ENCODE data around the gene BCL6. TPM values are rescaled to one million over a fixed set of nuclear protein-coding genes. Genes with fewer than 3 reads are reported as not detected.

The BCL6 gene
- polyA plus RNA-seq, 3 donors = 33.2 to 349 (median 34.9) TPM

- Histone ChIP-seq H3K79me2 (ENCODE audit: insufficient read depth, low read length) (no peaks in the 10 kb centered on the region), H2AFZ (ENCODE audit: insufficient read depth, low read depth, low read length, poor library complexity, severe bottlenecking) (no peak overlapping the region), H3K4me3 (replicated peaks in 1 of 3; ENCODE audit: low read depth in 2 of 3, low read length in 3 of 3) (no peak overlapping the region), H3K27ac (ENCODE audit: low read depth in 1 of 2, low read length in 2 of 2) (no peak overlapping the region), H3K27me3 (ENCODE audit: control insufficient read depth in 2 of 2, insufficient read depth in 2 of 2, low read length in 2 of 2) (peaks cover 10 to 17% of the 10 kb centered on the region in 2 donors), H4K20me1 (ENCODE audit: insufficient read depth, low read length) (no peaks in the 10 kb centered on the region), H3K36me3 (replicated peaks in 1 of 2; ENCODE audit: control insufficient read depth in 1 of 2, insufficient read depth in 2 of 2, low read length in 2 of 2) (no peaks in the 10 kb centered on the region), H3K4me2 (replicated peaks; ENCODE audit: extremely low read depth, low read length, poor library complexity, severe bottlenecking) (no peak overlapping the region), H3K9ac (ENCODE audit: insufficient read depth, low read length, poor library complexity, severe bottlenecking) (no peak overlapping the region), H3K9me3 (replicated peaks in 1 of 2; ENCODE audit: control insufficient read depth in 1 of 2, insufficient read depth in 1 of 2, low read length in 2 of 2) (no peaks in the 10 kb centered on the region), H3K4me1 (ENCODE audit: control insufficient read depth in 1 of 2, insufficient read depth in 2 of 2, low read length in 2 of 2) (no peaks in the 10 kb centered on the region)
- no peak overlapping the region for H3K4me3 Mint-ChIP-seq
- WGBS (ENCODE audit: insufficient coverage) = 75% methylated on average over 1 of the region's 1 CpG
- H3K9me3 Mint-ChIP-seq = no peaks in the 10 kb centered on the region
- peaks cover 11 to 29% (median 25%) of the 10 kb centered on the region in 3 donors for H3K27me3 Mint-ChIP-seq (ENCODE audit: low read depth in 3 of 3)
- H3K36me3 Mint-ChIP-seq = no peaks in the 10 kb centered on the region
- H3K27ac Mint-ChIP-seq = no peak overlapping the region
- DNase-seq = no peak
- intact Hi-C loops (cut with micrococcal nuclease) = loop anchor here (2.0 to 5.0 kb wide), 2 partner anchors 55 to 359 kb away; no protein-coding TSS in a partner anchor
- TF ChIP-seq CTCF (IDR thresholded peaks at IDR 0.05) = no peak
- H3K4me1 Mint-ChIP-seq = peaks cover 2% of the 10 kb centered on the region
Observed at GRCh38 chr3:187677604-187678003, 67.7 kb downstream of the BCL6 start.

- H3K36me3 Mint-ChIP-seq = no peaks in the 10 kb centered on the region
- no CpG with 5 or more reads among the region's 3 CpGs for WGBS (ENCODE audit: insufficient coverage)
Observed at GRCh38 chr3:187673012-187673411, 72.3 kb downstream of the BCL6 start.

More at GRCh38 chr3:187673012-187673411, 72.3 kb downstream of the BCL6 start:
- H3K27ac Mint-ChIP-seq = no peak overlapping the region
- Histone ChIP-seq H3K27ac (ENCODE audit: low read depth in 1 of 2, low read length in 2 of 2) (no peak overlapping the region), H3K9ac (ENCODE audit: insufficient read depth, low read length, poor library complexity, severe bottlenecking) (no peak overlapping the region), H4K20me1 (ENCODE audit: insufficient read depth, low read length) (no peaks in the 10 kb centered on the region), H2AFZ (ENCODE audit: insufficient read depth, low read depth, low read length, poor library complexity, severe bottlenecking) (no peak overlapping the region), H3K79me2 (ENCODE audit: insufficient read depth, low read length) (no peaks in the 10 kb centered on the region), H3K4me1 (ENCODE audit: control insufficient read depth in 1 of 2, insufficient read depth in 2 of 2, low read length in 2 of 2) (no peaks in the 10 kb centered on the region), H3K4me3 (replicated peaks in 1 of 3; ENCODE audit: low read depth in 2 of 3, low read length in 3 of 3) (no peak overlapping the region), H3K36me3 (replicated peaks in 1 of 2; ENCODE audit: control insufficient read depth in 1 of 2, insufficient read depth in 2 of 2, low read length in 2 of 2) (no peaks in the 10 kb centered on the region), H3K9me3 (replicated peaks in 1 of 2; ENCODE audit: control insufficient read depth in 1 of 2, insufficient read depth in 1 of 2, low read length in 2 of 2) (peaks cover 0 to 5% of the 10 kb centered on the region in 2 donors), H3K27me3 (ENCODE audit: control insufficient read depth in 2 of 2, insufficient read depth in 2 of 2, low read length in 2 of 2) (peaks cover 45 to 51% of the 10 kb centered on the region in 2 donors), H3K4me2 (replicated peaks; ENCODE audit: extremely low read depth, low read length, poor library complexity, severe bottlenecking) (no peak overlapping the region)
- peaks cover 0 to 11% (median 4%) of the 10 kb centered on the region in 7 donors for H3K9me3 Mint-ChIP-seq
- intact Hi-C loops (cut with micrococcal nuclease) = no loop called here
- no peak for DNase-seq
- peak overlapping the region in 1 of 2 donors; percentile 17 for H3K4me3 Mint-ChIP-seq
- H3K4me1 Mint-ChIP-seq = no peaks in the 10 kb centered on the region
- TF ChIP-seq CTCF (IDR thresholded peaks at IDR 0.05) = no peak
- H3K27me3 Mint-ChIP-seq (ENCODE audit: low read depth in 3 of 3) = peaks cover 37 to 60% (median 60%) of the 10 kb centered on the region in 3 donors

Other genes with a start within 250 kb of the BCL6 start
- gene SST, start 75.1 kb downstream of the BCL6 start, polyA plus RNA-seq = not detected
- gene RTP2, start 42.9 kb downstream of the BCL6 start, polyA plus RNA-seq = not detected

Data from CD14-positive monocyte (primary cell).